IPS DF 19.7 (cell line): ENCODE data around the gene PTPN6.
A peak's percentile ranks its signal among the peaks of the same experiment; 100 is the strongest.
"Not testable (repeated sequence)": the region's sequence is repeated elsewhere in the genome, so short reads cannot be mapped to it uniquely, and the experiment has no call there.

Experiments used
- DNase-seq: peaks from one replicate; pipeline ENCODE4 v3.0.0-alpha.2; 2013; ENCODE audit warnings: low read depth, low spot score

PTPN6 gene

DNA sequence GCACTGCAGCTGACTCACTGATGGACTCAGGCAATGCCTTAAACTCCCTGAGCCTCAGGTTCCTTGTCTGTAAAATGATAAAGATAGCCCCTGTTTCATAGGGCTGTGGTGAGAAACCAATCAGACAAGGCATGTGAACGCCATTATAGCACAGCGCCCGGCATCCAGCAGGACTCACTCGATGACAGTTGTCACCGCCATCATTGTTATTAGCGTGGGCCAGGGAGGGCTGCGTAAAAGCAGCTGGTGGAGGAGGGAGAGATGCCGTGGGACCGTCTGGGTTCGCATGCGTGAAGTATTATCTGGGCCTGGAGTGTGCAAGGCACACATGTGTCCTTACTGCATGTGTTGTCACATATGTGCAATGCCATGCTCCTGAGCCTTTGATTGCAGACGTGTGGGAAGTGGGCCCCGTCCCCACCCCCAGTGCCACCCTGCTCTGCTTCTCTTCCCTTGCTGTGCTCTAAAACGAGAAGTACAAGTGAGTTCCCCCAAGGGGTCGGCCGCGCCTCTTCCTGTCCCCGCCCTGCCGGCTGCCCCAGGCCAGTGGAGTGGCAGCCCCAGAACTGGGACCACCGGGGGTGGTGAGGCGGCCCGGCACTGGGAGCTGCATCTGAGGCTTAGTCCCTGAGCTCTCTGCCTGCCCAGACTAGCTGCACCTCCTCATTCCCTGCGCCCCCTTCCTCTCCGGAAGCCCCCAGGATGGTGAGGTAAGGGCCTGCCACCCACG, at the start of gene PTPN6:
PTPN6 (plus strand) TSS at position 546 of the 730 bp plus-strand sequence; CDS start at position 703, 157 bp downstream.
- no peak for DNase-seq

DNA sequence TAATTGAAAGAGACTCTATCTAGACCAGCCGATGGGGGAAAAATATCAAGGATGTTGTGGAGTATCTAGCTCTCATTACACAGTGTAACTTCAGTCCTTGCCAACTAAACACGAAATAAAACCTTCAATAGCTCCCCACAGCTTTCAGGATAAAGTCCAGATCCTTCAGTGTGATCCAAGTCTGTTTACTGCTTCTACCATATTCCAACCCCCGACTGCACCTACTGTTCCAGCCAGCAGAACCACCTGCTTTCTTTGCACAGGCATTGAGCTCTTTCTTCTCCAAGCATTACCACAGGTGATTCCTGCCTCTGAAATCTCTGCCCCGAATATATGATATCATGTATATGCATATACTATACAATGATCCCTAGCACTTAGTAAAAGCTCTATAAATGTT, 48.7 kb upstream of the PTPN6 start:
- no peak for DNase-seq

GRCh38 chr12:6903722-6904121, 47.4 kb upstream of the PTPN6 start:
- no peak for DNase-seq

DNA sequence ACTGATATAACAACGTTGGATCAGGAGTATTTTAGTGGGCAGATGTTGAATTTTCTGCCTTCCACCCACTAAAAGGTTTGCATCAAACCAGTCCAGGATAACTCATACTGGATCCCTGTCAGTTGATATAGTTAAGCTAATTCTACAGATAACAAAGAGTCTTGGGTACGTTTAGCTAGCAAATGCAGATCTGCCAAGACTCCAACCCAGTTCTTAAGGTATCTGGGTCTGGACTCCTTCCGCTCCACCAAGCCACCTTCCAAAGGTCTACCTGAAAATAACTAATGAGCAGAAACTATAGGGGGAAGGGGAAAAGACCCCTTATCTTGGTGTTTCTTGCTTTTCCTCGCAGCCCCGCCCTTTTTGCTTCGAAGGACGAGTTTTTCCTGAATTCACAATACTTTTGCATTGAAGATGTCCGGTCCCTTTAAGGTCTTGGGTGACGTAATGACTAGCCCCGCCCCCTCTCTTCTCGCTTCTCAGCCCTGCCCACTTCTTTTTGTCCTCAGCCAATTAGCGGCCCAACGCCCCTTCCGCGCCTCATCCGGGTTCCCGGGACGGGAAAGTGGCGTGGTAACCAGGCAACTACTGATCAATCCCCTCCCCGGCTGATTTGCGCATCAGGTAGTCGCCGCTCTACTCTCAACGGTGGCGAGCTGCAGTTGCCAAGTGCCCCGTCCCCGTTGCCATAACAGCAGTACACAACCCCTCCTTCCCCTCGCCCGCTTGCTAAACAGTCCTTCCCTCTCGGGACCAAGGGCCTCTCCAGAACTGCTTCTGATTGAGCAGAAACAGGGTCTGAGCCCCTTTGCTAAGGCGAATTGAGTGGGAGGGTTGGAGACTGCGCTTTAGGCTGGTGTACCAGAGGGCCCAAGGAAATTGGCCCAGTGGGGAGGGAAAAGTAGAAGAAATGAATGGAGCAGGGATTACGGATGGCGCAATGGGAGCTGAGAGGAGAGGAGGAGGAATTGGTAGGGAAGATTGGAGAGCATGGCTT, 46.6 kb upstream of the PTPN6 start, which contains the start of gene LRRC23:
LRRC23 (plus strand) TSS at position 543 of the 997 bp plus-strand sequence. CDS start 812 bp downstream, outside the sequence.
- peak; percentile 97 for DNase-seq

- DNase-seq: no peak
Measured at GRCh38 chr12:6905414-6906040, 45.6 kb upstream of the PTPN6 start.

- not testable (repeated sequence) for DNase-seq
Measured at GRCh38 chr12:6908141-6908540, 43.0 kb upstream of the PTPN6 start.

DNA sequence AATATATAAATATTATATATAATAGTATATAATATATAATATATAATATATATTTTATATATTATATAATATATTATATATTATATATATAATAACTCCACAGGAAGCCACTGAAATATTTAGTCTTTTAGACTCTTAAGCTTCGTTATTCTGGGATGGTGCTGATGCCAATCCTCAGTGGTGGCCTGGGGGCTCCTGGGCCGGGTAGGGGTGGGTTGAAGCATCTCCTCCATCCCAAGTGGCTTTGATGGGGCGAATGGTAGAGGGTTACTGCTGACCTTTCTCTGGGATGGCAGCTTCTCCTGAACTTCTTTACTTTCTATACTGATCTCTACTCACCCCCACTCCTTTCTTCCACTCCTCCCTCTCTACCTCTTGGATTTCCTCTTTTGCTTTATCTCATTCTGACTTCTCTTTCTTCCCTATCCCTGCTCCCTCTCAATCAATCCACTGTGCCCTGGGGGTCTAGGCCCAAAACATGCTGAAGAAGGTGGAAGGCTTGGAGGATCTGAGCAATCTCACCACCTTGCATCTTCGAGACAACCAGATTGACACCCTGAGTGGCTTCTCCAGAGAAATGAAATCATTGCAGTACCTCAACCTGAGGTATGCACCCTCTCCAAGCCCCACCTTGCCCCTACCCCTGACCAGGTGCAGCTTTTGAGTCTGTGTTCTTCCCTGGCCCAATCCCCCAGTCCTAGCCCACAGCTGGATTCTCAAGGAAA, 41.6 kb upstream of the PTPN6 start:
- DNase-seq: no peak

DNA sequence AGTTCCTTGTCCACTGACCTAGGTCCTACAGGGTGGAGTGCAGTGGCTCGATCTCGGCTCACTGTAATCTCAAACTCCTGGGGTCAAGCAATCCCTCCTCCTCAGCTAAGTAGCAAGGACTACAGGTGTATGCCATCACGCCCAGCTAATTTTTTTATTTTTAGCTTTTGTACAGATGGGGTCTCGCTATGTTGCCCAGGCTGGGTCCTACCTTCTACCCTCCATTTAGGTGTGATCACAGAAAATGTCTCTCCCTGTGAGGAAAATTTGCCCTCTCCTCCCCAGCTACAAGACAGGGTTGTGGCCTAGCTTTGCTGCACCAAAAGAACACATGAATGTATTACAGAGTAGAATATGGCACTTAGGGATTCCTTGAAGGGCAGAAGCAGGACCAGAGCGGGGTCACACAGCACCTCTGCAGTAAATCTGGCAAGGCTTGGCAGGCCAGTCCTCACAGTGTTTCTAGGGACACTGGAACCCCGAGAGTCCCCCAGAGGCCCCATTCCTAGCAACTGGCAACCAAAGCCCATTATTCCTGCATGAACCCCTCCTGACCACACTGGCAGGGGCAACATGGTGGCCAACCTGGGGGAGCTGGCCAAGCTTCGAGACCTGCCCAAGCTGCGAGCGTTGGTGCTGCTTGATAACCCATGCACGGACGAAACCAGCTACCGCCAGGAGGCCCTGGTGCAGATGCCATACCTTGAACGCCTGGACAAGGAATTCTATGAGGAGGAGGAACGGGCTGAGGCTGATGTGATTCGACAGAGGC, 38.8 kb upstream of the PTPN6 start:
- no peak for DNase-seq

DNA sequence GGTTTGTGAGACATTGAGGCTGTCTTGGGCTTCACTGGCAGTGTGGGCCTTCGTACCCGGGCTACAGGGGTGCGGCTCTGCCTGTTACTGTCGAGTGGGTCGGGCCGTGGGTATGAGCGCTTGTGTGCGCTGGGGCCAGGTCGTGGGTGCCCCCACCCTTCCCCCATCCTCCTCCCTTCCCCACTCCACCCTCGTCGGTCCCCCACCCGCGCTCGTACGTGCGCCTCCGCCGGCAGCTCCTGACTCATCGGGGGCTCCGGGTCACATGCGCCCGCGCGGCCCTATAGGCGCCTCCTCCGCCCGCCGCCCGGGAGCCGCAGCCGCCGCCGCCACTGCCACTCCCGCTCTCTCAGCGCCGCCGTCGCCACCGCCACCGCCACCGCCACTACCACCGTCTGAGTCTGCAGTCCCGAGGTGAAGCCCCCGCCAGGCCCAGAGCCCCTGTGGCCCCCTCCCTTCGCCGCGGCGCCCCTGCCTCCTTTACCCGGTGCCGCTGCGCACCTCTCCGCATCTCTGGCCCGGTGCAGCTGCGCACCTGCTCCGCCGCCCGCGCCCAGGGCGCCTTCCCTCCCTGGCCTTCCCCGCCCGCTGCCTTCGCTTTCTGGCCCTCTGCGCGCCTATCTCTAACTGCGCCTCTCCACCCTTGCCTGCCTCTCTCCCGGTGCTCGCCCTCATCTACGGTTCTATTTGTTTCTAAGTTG, 36.8 kb upstream of the PTPN6 start, which contains the start of gene ENO2:
ENO2 (plus strand) TSS at position 335 of the 701 bp plus-strand sequence. CDS start 1,253 bp downstream, outside the sequence.
- no peak for DNase-seq

GRCh38 chr12:6914947-6915788, 36.0 kb upstream of the PTPN6 start:
- DNase-seq: no peak

DNA sequence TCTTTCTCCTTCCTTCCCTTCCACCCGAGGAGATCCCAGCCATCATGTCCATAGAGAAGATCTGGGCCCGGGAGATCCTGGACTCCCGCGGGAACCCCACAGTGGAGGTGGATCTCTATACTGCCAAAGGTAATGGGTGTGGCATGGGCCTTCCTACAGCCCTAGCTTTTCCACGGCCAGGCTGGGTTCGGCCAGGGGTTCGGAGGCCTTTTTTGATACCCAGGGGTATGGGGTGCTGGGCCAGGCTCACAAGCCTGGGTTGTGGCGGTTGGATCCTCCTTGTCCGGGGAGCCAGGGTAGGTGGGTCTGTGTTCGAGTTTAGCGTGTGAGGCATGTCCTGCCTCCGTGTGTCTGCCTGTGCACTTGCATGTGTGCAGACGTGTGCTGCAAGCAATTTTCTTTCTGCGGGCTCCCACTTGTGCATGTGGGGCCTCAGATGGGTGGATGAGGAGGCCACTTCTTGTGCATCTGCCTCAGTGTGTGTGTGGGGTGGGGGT, 35.3 kb upstream of the PTPN6 start:
- DNase-seq: no peak

DNA sequence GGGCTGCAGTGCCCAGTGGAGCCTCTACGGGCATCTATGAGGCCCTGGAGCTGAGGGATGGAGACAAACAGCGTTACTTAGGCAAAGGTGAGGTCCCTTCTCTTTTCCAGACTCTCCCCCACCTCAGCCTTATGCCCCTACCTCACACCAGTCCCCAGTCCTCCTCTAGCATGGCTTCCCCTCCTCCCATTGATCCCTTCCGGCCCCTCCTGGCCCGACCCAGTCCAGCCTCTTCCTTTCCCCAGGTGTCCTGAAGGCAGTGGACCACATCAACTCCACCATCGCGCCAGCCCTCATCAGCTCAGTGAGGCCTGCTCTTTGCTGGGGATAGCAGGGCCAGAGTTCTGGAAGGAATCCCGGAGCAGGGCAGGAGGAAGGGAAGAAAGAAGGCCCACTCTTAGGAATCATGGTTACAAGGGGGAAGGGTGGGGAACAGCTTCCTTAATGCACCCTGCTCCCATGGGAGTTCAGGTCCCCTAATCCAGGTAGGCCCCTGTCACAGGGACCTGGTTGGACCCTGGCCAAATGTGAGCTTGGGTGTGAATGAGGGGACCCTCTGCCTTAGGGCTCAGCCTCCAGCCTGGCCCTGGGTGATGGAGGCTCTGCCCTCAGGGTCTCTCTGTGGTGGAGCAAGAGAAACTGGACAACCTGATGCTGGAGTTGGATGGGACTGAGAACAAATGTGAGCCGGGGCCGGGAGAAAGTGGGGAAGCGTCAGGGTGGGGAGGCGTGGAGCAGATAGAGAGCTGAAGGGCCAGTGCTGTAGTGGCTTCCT, 34.5 kb upstream of the PTPN6 start:
- DNase-seq: no peak

DNA sequence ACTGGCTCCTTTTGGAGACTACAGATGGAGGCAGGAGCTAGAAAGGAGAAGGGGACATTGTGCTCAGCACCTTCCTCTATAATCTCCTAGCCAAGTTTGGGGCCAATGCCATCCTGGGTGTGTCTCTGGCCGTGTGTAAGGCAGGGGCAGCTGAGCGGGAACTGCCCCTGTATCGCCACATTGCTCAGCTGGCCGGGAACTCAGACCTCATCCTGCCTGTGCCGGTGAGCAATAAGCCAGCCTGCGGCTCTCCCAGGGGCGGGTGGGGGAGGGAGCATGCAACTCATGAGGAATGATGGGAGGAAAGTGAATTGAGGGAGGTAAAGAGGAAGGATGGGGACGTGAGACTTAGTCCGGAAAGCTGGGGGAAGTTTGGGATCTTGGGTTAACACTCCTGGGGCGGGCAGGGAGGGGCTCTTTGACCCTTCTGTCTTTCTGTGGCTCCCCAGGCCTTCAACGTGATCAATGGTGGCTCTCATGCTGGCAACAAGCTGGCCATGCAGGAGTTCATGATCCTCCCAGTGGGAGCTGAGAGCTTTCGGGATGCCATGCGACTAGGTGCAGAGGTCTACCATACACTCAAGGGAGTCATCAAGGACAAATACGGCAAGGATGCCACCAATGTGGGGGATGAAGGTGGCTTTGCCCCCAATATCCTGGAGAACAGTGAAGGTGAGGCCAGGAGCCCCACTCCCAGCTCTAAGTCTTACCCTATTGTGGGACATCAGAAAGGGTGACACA, 33.5 kb upstream of the PTPN6 start:
- no peak for DNase-seq

DNA sequence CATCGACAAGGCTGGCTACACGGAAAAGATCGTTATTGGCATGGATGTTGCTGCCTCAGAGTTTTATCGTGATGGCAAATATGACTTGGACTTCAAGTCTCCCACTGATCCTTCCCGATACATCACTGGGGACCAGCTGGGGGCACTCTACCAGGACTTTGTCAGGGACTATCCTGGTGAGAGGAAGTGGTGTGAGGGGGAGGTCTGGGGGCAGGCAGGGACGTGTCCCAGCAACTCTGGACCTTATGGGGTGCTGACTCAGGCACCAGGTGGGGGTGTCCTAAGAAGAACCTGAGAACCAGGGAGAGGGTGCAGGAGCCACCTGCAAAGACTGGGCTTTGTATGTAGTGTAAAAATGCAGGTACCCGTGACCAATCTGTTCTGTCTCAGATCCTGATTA, 31.6 kb upstream of the PTPN6 start:
- no peak for DNase-seq

DNA sequence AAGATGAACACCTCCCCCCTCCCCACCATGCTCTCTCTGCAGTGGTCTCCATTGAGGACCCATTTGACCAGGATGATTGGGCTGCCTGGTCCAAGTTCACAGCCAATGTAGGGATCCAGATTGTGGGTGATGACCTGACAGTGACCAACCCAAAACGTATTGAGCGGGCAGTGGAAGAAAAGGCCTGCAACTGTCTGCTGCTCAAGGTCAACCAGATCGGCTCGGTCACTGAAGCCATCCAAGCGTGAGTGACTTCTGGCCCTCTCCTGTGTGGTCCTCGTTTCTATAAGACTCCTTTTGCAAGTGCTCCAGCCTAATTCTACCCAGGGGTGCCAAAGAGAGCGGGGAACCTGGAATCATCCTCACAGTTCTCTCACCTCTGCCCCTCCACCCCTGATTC, 29.6 kb upstream of the PTPN6 start:
- no peak for DNase-seq

- DNase-seq: no peak
Measured at GRCh38 chr12:6921996-6922946, 28.9 kb upstream of the PTPN6 start.
